Right ventricle myocardium superior (tissue), 1 donor: ENCODE data around the gene MCRIP1. TPM values are rescaled to one million over a fixed set of nuclear protein-coding genes. Genes with fewer than 3 reads are reported as not detected.
A peak's percentile ranks its signal among the peaks of the same experiment; 100 is the strongest.
"Not testable (repeated sequence)": the region's sequence is repeated elsewhere in the genome, so short reads cannot be mapped to it uniquely, and the experiment has no call there.

Experiments
- ATAC-seq: fragments of 200-7000 bp; cut with Tn5 transposase; one replicate; pipeline ENCODE4 v1.9.1; 2020; ENCODE audit warnings: mild to moderate bottlenecking; ENCODE audit not compliant: poor library complexity
- DNase-seq: peaks from one replicate; pipeline ENCODE4 v3.0.0-alpha.2; 2020
- intact Hi-C: fragments of 100-400 bp; cut with DNase I; formaldehyde crosslinking; loops from one replicate; pipeline ENCODE4 v1.11.2; 2022
- total RNA-seq: library from RNA; stranded (reverse); fragmentation: NEBNext Ultra II Directional; extraction: Animal tissue kit (Norgen Biotek cat#: 25700); gene quantifications from one replicate; pipeline ENCODE4 v1.2.1, GENCODE V29; 2021
- donor health status: DM: no; HTN: yes; CAD: no; lungs with severe emphysema.

MCRIP1 gene
- total RNA-seq, 1 donor from 2014 or later: 104 TPM

- intact Hi-C loops: no loop called here
- no peak for DNase-seq
- ATAC-seq: no peak
Measured at GRCh38 chr17:81844327-81844851, 11.3 kb upstream of the MCRIP1 start.

- intact Hi-C loops: no loop called here
- ATAC-seq (no peak), DNase-seq (no peak)
Measured at GRCh38 chr17:81843713-81844326, 10.7 kb upstream of the MCRIP1 start.

DNA sequence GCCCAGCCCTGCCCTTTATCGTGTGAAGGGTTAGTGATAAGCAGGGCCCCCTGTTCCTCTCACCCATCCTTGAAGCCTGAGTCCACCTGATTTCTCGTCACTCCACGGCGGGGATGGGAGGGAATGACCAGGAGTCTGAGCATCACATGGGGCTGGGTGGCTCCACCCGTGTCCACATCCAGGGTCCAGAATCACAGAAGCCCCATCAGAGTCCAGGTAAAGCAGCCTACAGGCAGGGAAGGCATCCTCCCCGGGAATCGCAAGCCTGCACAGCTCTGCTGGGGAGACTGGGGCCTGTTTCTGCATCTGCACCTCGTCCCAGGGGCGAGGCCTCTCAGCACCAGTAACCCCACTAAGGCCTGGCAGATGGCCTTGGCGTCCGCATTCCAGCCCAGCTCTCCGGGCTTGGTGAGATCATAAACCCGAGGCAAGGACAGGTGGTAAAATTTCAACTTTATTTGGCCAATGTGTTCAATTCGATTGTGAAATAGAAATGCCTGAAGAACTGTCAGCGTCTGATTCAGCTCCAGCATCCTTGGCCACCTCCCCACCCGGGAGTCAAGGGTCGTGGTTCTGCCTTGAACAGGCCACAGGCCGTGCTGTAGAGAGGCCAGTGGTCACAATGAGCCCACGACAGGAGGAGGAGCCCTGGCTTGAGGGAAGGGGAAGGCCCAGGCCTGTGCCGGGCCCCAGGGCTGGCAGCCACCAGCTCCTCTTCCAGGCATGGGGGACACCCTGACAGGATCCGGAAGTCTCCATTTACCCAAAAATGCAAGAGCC, 9.8 kb upstream of the MCRIP1 start:
- intact Hi-C loops: no loop called here
- ATAC-seq (no peak), DNase-seq (no peak)

DNA sequence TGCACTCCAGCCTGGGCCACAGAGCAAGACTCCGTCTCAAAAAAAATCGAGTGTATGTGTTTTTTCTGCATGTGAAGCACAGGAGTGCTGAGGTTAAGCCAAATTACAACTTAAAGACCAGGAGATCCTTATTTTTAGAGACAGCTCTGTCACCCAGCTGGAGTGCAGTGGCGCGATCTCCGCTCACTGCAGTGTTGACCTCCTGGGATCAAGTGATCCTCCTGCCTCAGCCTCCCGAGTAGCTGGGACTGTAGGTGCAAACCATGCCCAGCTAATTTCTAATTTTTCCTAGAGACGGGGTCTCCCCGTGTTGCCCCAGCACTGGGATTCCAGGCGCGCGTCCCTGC, 9.3 kb upstream of the MCRIP1 start:
- ATAC-seq: no peak
- intact Hi-C loops: no loop called here
- DNase-seq: no peak

DNA sequence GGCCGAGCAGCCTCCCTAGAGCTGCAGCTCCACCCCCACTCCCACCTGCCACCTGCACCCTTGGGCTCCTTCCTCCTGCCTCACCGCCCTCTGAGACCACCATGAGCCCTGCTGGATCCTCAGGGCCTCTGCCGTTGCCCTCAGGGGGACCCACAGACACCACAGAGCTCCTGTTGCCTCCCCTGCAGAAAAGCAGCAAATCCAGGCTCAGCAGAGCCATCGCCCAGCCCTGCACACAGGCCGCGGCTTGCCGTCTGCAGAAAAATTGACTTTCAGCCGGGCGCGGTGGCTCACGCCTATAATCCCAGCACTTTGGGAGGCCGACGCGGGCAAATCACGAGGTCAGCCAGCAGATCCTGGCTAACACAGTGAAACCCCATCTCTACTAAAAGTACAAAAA, 8.8 kb upstream of the MCRIP1 start:
- DNase-seq: no peak
- intact Hi-C loops: no loop called here
- ATAC-seq: no peak

GRCh38 chr17:81840826-81841778, 8.0 kb upstream of the MCRIP1 start:
- peak; percentile 58 for DNase-seq
- intact Hi-C loops: no loop called here
- ATAC-seq: peak; percentile 84

- intact Hi-C loops, DNase-seq, ATAC-seq: not testable (repeated sequence)
Measured at GRCh38 chr17:81840059-81840458, 7.0 kb upstream of the MCRIP1 start.

- ATAC-seq (no peak), DNase-seq (no peak)
- intact Hi-C loops: no loop called here
Measured at GRCh38 chr17:81839301-81839700, 6.2 kb upstream of the MCRIP1 start.

DNA sequence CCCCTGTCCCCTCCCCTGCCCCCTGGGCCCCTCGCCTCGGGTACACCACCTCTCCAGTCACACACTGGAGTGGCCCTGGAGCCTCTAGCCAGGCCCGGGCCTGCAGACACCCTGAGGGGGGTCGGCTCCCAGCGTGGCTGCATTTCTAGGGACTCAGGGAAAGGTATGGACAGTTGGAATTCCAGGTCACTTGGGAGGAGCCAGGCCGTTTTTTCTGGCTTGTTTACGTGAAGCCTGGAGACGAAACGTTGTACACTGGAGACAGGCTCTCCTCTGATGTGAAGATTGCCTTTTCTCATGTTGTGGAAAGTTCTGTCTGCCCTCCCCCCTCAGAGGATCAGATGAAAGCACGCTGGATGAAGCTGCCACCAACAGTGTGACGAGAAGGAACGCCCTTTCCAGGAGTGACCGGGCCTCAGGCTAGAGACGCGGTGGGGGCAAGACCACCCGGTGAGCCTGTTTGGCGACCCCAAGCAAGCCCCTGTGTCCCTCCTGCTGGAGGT, 5.7 kb upstream of the MCRIP1 start:
- intact Hi-C loops: no loop called here
- ATAC-seq (no peak), DNase-seq (no peak)

- no peak for ATAC-seq
- DNase-seq: no peak
- intact Hi-C loops: no loop called here
Measured at GRCh38 chr17:81837641-81838040, 4.5 kb upstream of the MCRIP1 start.

DNA sequence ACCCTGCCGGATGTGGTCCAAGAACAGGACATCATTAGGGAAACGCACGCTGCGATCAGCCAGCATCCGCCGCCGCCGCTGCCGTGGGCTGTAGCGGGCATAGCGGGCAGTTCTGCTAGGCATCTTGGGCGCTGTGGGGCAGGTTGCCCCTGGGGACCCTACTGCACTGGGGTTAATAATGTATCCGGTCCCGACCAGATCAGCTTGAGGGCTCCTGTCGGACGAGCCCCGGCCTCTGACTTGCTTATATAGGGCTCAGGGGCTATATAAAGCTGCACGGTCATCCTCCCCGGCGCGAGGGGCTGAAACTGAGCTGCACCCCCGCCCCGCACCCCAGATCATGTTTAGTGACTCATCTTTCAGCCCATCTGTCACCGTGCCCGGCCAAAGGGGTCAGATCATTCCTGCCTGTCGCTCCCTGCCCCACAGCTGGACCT, 1.8 kb upstream of the MCRIP1 start, which contains the start of gene PPP1R27:
Gene PPP1R27 (minus strand): TSS at position 220 of the 437 bp plus-strand sequence. CDS start 97 bp downstream, at position 123.
- no peak for ATAC-seq
- no peak for DNase-seq
- intact Hi-C loops: no loop called here

DNA sequence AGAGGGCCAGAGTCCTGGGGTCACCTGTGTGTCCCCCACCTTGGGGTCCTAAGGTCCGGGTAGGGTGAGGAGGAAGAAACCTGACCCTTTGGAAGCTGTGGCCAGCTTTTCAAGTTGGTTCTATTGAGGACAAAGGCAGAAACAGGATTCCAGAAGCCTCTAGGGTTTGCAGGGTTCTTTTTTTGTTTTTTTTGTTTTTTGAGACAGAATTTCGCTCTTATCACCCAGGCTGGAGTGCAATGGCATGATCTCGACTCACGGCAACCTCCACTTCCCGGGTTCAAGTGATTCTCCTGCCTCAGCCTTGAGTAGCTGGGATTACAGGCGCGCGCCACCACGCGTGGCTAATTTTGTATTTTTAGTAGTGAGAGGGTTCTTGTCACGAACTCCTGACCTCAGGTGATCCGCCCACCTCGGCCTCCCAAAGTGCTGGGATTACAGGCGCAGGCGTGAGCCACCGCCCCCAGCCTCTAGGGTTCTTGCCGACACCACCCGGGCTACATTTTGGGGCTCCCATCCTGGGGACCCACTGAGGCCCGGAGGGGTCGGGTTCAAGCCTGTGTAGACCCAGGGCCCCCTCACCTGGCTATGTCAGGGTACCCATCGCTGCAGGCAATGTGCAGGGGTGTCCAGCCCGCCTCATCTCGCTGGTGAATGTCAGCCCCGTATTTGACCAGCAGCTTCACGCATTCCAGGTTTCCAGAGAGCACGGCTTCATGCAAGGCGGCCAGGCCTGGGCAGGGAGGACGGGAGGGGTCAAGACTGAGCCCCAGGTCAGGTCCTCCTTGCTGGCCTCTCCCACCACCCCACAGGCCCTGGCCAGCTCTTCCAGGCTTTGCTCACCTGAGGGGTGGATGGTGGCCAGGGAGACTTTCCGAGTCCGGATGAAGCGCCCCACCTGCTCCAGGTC, 1.1 kb upstream of the MCRIP1 start:
- ATAC-seq (no peak), DNase-seq (no peak)
- intact Hi-C loops: no loop called here

DNA sequence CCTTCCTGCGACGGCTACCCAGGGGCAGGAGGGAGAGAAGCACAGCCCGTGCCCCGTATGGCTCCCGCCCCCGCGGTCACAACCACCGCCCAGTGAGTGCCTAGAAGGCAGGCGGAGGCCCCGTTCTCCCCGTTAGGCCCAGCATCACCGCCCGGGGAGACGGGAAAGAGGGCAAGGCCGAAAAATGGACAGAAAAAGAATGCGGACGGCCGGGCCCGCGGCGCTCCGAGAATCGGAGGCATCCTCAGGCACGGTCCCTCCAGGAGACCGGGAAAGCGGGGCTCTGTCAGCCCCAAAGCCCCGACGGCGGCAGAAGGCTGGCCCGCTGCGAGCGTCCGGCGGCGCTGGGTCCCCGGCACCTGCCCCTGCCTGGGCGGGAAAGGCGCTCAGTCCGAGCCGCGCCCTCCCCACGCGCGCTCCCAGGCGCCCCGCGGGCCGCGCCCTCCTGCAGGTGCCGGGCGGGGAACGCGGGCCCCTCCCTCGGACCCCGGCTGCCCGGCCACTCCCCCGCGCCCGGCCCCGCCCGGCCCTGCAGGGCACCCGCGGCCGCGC, 407 bp downstream of the MCRIP1 start:
- intact Hi-C loops: no loop called here
- DNase-seq (no peak), ATAC-seq (peak; percentile 17)

GRCh38 chr17:81831957-81832607, 1.0 kb downstream of the MCRIP1 start:
- DNase-seq (no peak), ATAC-seq (peak; percentile 20)
- intact Hi-C loops: no loop called here

GRCh38 chr17:81831563-81831956, 1.5 kb downstream of the MCRIP1 start:
- intact Hi-C loops: no loop called here
- DNase-seq (no peak), ATAC-seq (no peak)

- DNase-seq (no peak), ATAC-seq (no peak)
- intact Hi-C loops: no loop called here
Measured at GRCh38 chr17:81829858-81830257, 3.2 kb downstream of the MCRIP1 start.

- ATAC-seq (no peak), DNase-seq (no peak)
- intact Hi-C loops: no loop called here
Measured at GRCh38 chr17:81828656-81829055, 4.4 kb downstream of the MCRIP1 start.
